Lower leg skin (tissue), 4 donors: ENCODE measurements around the gene DTNBP1. TPM values are rescaled to one million over a fixed set of nuclear protein-coding genes. Genes with fewer than 3 reads are reported as not detected.

ENCODE experiments used
- DNase-seq, 2 donors: peaks; one replicate each; pipeline ENCODE4 v3.0.0-alpha.2; 2019; ENCODE audit warnings: low spot score in 2 of 2
- H3K4me3 ChIP-seq: fragments of 200-600 bp; sonication (generic); 2 replicates; pipeline ENCODE4 v1.5.1; 2017; ENCODE audit warnings: mild to moderate bottlenecking, low read depth; ENCODE audit not compliant: poor library complexity, severe bottlenecking
- CTCF ChIP-seq, 3 donors: fragments of 450-650 bp; IDR thresholded peaks; one replicate each; pipeline ENCODE4 v1.5.1; 2016; ENCODE audit warnings: antibody characterized with exemption in 3 of 3, mild to moderate bottlenecking in 3 of 3, moderate library complexity in 2 of 3
- POLR2A ChIP-seq, 2 donors: fragments of 450-650 bp; IDR thresholded peaks; one replicate each; pipeline ENCODE4 v1.6.1; 2016 to 2017; ENCODE audit warnings: antibody characterized with exemption in 2 of 2, mild to moderate bottlenecking in 1 of 2, moderate library complexity in 1 of 2
- WGBS, 2 donors: methylation state at CpG; one replicate each; pipeline ENCODE4 v1.1.5; 2018; 5-methylcytosine and 5-hydroxymethylcytosine counted together
- intact Hi-C: fragments of 100-400 bp; cut with DNase I; formaldehyde crosslinking; loops from one replicate; pipeline ENCODE4 v1.15.0; 2023; ENCODE audit warnings: low total_unique reads
- total RNA-seq, 4 donors: library from RNA; depleted of rRNA; stranded (reverse); fragments of >200 nt; gene quantifications; one replicate each; pipeline ENCODE4 v1.1.0, GENCODE V29; 2016

DTNBP1 gene
- total RNA-seq, 4 donors from 2014 or later, result 9.4 to 13.2 (median 11.6) TPM

GRCh38 chr6:15517600-15517999 is 145.2 kb downstream of the DTNBP1 start:
- intact Hi-C loops, result no loop called here
- no peak for DNase-seq
- no peak overlapping the region for H3K4me3 ChIP-seq
- 96 to 100% methylated on average over 7 to 9 of the region's 11 CpGs for WGBS, 2 donors
- no peak for TF ChIP-seq CTCF (IDR thresholded peaks at IDR 0.05)
- TF ChIP-seq POLR2A (IDR thresholded peaks at IDR 0.05), result no peak

- no peak overlapping the region for H3K4me3 ChIP-seq
- no peak for DNase-seq
- intact Hi-C loops, result no loop called here
- TF ChIP-seq CTCF (IDR thresholded peaks at IDR 0.05) (no peak), POLR2A (IDR thresholded peaks at IDR 0.05) (no peak)
- WGBS, 2 donors, result 98% methylated on average over 27 to 29 of the region's 29 CpGs
These were observed 145.8 kb downstream of the DTNBP1 start for GRCh38 chr6:15516923-15517560.

GRCh38 chr6:15516378-15516777 is 146.4 kb downstream of the DTNBP1 start:
- no peak for TF ChIP-seq POLR2A (IDR thresholded peaks at IDR 0.05)
- TF ChIP-seq CTCF (IDR thresholded peaks at IDR 0.05), result no peak
- 98% methylated on average over 13 of the region's 13 CpGs for WGBS, 2 donors
- DNase-seq, result no peak
- no peak overlapping the region for H3K4me3 ChIP-seq
- intact Hi-C loops, result no loop called here

- WGBS, 2 donors, result 84 to 87% methylated on average over 18 of the region's 18 CpGs
- H3K4me3 ChIP-seq, result no peak overlapping the region
- intact Hi-C loops, result no loop called here
- TF ChIP-seq CTCF (IDR thresholded peaks at IDR 0.05) (no peak), POLR2A (IDR thresholded peaks at IDR 0.05) (no peak)
- no peak for DNase-seq
These were observed 147.0 kb downstream of the DTNBP1 start for GRCh38 chr6:15515660-15516375.

- intact Hi-C loops, result no loop called here
- TF ChIP-seq CTCF (IDR thresholded peaks at IDR 0.05) (no peak), POLR2A (IDR thresholded peaks at IDR 0.05) (no peak)
- DNase-seq, result no peak
- H3K4me3 ChIP-seq, result no peak overlapping the region
- 97 to 98% methylated on average over 6 of the region's 6 CpGs for WGBS, 2 donors
These were observed 147.6 kb downstream of the DTNBP1 start for GRCh38 chr6:15515226-15515625.
